SK-N-SH (cell line): ENCODE results near the gene KIF13A.

ENCODE experiments used
- EP300 ChIP-seq, 2 experiments: IDR thresholded peaks; 2 replicates each; pipeline versions ENCODE4 v1.4.0 to v1.6.1; 2012; ENCODE audit warnings: borderline replicate concordance in 1 of 2, low read depth in 1 of 2, low read length in 1 of 2
- EZH2phosphoT487 ChIP-seq: fragments of 200-600 bp; sonication (generic); IDR thresholded peaks from 2 replicates; pipeline ENCODE4 v1.6.1; 2017; ENCODE audit warnings: low read depth, mixed run types, mild to moderate bottlenecking, antibody characterized with exemption, moderate library complexity, borderline replicate concordance
- POLR2AphosphoS5 ChIP-seq: IDR thresholded peaks from 2 replicates; pipeline ENCODE4 v1.6.1; 2012; ENCODE audit warnings: low read depth, low read length
- TAF1 ChIP-seq: IDR thresholded peaks from 2 replicates; pipeline ENCODE4 v1.6.1; 2012; ENCODE audit warnings: low read depth, mild to moderate bottlenecking, low read length, moderate library complexity, borderline replicate concordance
- TEAD4 ChIP-seq: IDR thresholded peaks from 2 replicates; pipeline ENCODE4 v1.4.0; 2012; ENCODE audit warnings: mild to moderate bottlenecking, borderline replicate concordance; ENCODE audit not compliant: insufficient read depth
- TF ChIP-seq, protein P1 (sequence below): fragments of 200-600 bp; sonication (generic); IDR thresholded peaks from 2 replicates; pipeline ENCODE4 v1.6.1; 2017; ENCODE audit warnings: antibody characterized with exemption, mild to moderate bottlenecking, moderate library complexity
- TF ChIP-seq, protein P2 (sequence below): fragments of 150-350 bp; IDR thresholded peaks from 2 replicates; pipeline ENCODE4 v1.6.1; 2016; ENCODE audit warnings: mild to moderate bottlenecking, low read depth, low read length

GRCh38 chr6:17872908-17873307 lies 114.5 kb downstream of the KIF13A start:
- TF ChIP-seq, protein P1, sequence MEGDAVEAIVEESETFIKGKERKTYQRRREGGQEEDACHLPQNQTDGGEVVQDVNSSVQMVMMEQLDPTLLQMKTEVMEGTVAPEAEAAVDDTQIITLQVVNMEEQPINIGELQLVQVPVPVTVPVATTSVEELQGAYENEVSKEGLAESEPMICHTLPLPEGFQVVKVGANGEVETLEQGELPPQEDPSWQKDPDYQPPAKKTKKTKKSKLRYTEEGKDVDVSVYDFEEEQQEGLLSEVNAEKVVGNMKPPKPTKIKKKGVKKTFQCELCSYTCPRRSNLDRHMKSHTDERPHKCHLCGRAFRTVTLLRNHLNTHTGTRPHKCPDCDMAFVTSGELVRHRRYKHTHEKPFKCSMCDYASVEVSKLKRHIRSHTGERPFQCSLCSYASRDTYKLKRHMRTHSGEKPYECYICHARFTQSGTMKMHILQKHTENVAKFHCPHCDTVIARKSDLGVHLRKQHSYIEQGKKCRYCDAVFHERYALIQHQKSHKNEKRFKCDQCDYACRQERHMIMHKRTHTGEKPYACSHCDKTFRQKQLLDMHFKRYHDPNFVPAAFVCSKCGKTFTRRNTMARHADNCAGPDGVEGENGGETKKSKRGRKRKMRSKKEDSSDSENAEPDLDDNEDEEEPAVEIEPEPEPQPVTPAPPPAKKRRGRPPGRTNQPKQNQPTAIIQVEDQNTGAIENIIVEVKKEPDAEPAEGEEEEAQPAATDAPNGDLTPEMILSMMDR = no peak
- TF ChIP-seq, protein P2, sequence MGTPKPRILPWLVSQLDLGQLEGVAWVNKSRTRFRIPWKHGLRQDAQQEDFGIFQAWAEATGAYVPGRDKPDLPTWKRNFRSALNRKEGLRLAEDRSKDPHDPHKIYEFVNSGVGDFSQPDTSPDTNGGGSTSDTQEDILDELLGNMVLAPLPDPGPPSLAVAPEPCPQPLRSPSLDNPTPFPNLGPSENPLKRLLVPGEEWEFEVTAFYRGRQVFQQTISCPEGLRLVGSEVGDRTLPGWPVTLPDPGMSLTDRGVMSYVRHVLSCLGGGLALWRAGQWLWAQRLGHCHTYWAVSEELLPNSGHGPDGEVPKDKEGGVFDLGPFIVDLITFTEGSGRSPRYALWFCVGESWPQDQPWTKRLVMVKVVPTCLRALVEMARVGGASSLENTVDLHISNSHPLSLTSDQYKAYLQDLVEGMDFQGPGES = no peak
- TF ChIP-seq EZH2phosphoT487 = no peak
- no peak for TF ChIP-seq TAF1
- TF ChIP-seq TEAD4 = no peak
- TF ChIP-seq POLR2AphosphoS5 = no peak
- TF ChIP-seq EP300 (IDR thresholded peaks at IDR 0.05; ENCODE audit: borderline replicate concordance in 1 of 2, low read depth in 1 of 2, low read length in 1 of 2) = no peak
